Liver (tissue), 9 donors: ENCODE data around the gene SIRPB1. TPM values are rescaled to one million over a fixed set of nuclear protein-coding genes. Genes with fewer than 3 reads are reported as not detected.

ENCODE experiments used
- DNase-seq: peaks from one replicate; pipeline ENCODE4 v3.0.0-alpha.2; 2017; ENCODE audit warnings: low spot score
- H3K27ac ChIP-seq, 2 donors: one replicate each; pipeline ENCODE4 v1.7.0; 2013; ENCODE audit warnings: inconsistent platforms in 2 of 2, low read length in 2 of 2, control low read depth in 1 of 2, low read depth in 1 of 2, mild to moderate bottlenecking in 1 of 2
- H3K27me3 ChIP-seq, 4 donors: one replicate each; pipeline versions ENCODE4 v1.6.1 to v1.7.0; 2013; ENCODE audit warnings: low read length in 3 of 4, inconsistent platforms in 1 of 4, mild to moderate bottlenecking in 1 of 4, moderate library complexity in 1 of 4; ENCODE audit not compliant: control insufficient read depth in 4 of 4, insufficient read depth in 4 of 4
- H3K36me3 ChIP-seq, 4 donors: one replicate each; pipeline versions ENCODE4 v1.6.1 to v1.7.0; 2013; ENCODE audit warnings: low read length in 3 of 4, mild to moderate bottlenecking in 3 of 4, low read depth in 1 of 4, moderate library complexity in 1 of 4; ENCODE audit not compliant: control insufficient read depth in 4 of 4, insufficient read depth in 3 of 4
- H3K4me1 ChIP-seq, 4 donors: one replicate each; pipeline versions ENCODE4 v1.6.1 to v1.7.0; 2013; ENCODE audit warnings: low read length in 3 of 4, mild to moderate bottlenecking in 3 of 4, moderate library complexity in 1 of 4; ENCODE audit not compliant: control insufficient read depth in 4 of 4, insufficient read depth in 4 of 4
- H3K4me3 ChIP-seq, 3 donors: one replicate each; pipeline versions ENCODE4 v1.6.1 to v1.7.0; 2013; ENCODE audit warnings: low read length in 3 of 3, control low read depth in 1 of 3, low read depth in 1 of 3, mild to moderate bottlenecking in 1 of 3
- H3K9ac ChIP-seq, 2 donors: one replicate each; pipeline ENCODE4 v1.7.0; 2013; ENCODE audit warnings: low read length in 2 of 2, mild to moderate bottlenecking in 2 of 2, moderate library complexity in 2 of 2, control low read depth in 1 of 2, low read depth in 1 of 2
- H3K9me3 ChIP-seq, 4 donors: one replicate each; pipeline versions ENCODE4 v1.6.1 to v1.7.0; 2013; ENCODE audit warnings: low read length in 3 of 4; ENCODE audit not compliant: control insufficient read depth in 4 of 4
- ATF3 ChIP-seq: IDR thresholded peaks from 2 replicates; pipeline ENCODE4 v1.6.1; 2016; ENCODE audit warnings: antibody characterized with exemption
- CTCF ChIP-seq: fragments of 150-350 bp; IDR thresholded peaks from 2 replicates; pipeline ENCODE4 v1.5.1; 2017; ENCODE audit warnings: improper control_type of control experiment, low read depth, low read length; ENCODE audit not compliant: missing input control
- EGR1 ChIP-seq, 2 donors: IDR thresholded peaks; 2 replicates each; pipeline ENCODE4 v1.6.1; 2016 to 2018; ENCODE audit warnings: antibody characterized with exemption in 2 of 2, low read depth in 2 of 2
- FOXA1 ChIP-seq: IDR thresholded peaks from 2 replicates; pipeline ENCODE4 v1.6.1; 2016; ENCODE audit warnings: antibody characterized with exemption
- FOXA2 ChIP-seq: IDR thresholded peaks from 2 replicates; pipeline ENCODE4 v1.6.1; 2016; ENCODE audit warnings: antibody characterized with exemption
- GABPA ChIP-seq, 2 donors: IDR thresholded peaks in 1 of 2; conservative IDR thresholded peaks in 1 of 2; 2 replicates each; pipeline ENCODE4 v1.6.1; 2016; ENCODE audit warnings: antibody characterized with exemption in 2 of 2, mild to moderate bottlenecking in 1 of 2, moderate library complexity in 1 of 2
- HNF4A ChIP-seq, 2 donors: conservative IDR thresholded peaks; 2 replicates each; pipeline ENCODE4 v1.6.1; 2016; ENCODE audit warnings: antibody characterized with exemption in 2 of 2, mild to moderate bottlenecking in 2 of 2
- HNF4G ChIP-seq: IDR thresholded peaks from 2 replicates; pipeline ENCODE4 v1.6.1; 2016; ENCODE audit warnings: antibody characterized with exemption
- JUND ChIP-seq, 2 donors: IDR thresholded peaks; 2 replicates each; pipeline ENCODE4 v1.6.1; 2016; ENCODE audit warnings: antibody characterized with exemption in 2 of 2
- MAX ChIP-seq: IDR thresholded peaks from 2 replicates; pipeline ENCODE4 v1.6.1; 2016; ENCODE audit warnings: antibody characterized with exemption
- NR2F2 ChIP-seq: IDR thresholded peaks from 2 replicates; pipeline ENCODE4 v1.6.1; 2016; ENCODE audit warnings: antibody characterized with exemption
- RAD21 ChIP-seq, 2 donors: IDR thresholded peaks; 2 replicates each; pipeline ENCODE4 v1.6.1; 2016; ENCODE audit warnings: antibody characterized with exemption in 2 of 2, mild to moderate bottlenecking in 2 of 2
- REST ChIP-seq: IDR thresholded peaks from 2 replicates; pipeline ENCODE4 v1.6.1; 2016; ENCODE audit warnings: antibody characterized with exemption, mild to moderate bottlenecking
- RXRA ChIP-seq, 2 donors: IDR thresholded peaks; 2 replicates each; pipeline ENCODE4 v1.6.1; 2017 to 2018; ENCODE audit warnings: antibody characterized with exemption in 2 of 2, mild to moderate bottlenecking in 1 of 2
- SP1 ChIP-seq: IDR thresholded peaks from 2 replicates; pipeline ENCODE4 v1.6.1; 2018; ENCODE audit warnings: antibody characterized with exemption, mild to moderate bottlenecking
- TAF1 ChIP-seq: conservative IDR thresholded peaks from 2 replicates; pipeline ENCODE4 v1.6.1; 2016; ENCODE audit warnings: antibody characterized with exemption, mild to moderate bottlenecking
- YY1 ChIP-seq: IDR thresholded peaks from 2 replicates; pipeline ENCODE4 v1.6.1; 2016; ENCODE audit warnings: antibody characterized with exemption, mild to moderate bottlenecking
- ZBTB33 ChIP-seq: IDR thresholded peaks from 2 replicates; pipeline ENCODE4 v1.6.1; 2016; ENCODE audit warnings: antibody characterized with exemption
- WGBS: extraction: QIAGEN DNeasy Blood & Tissue Kit; methylation state at CpG from one replicate; pipeline ENCODE4 v1.1.7; 2013; 5-methylcytosine and 5-hydroxymethylcytosine counted together
- polyA plus RNA-seq, 2 donors: library from polyadenylated mRNA; stranded (reverse) in 1 of 2; unstranded in 1 of 2; fragments of 200-250 nt in 1 of 2; fragments of >200 nt in 1 of 2; fragmentation: Nextera tagmentation in 1 of 2; extraction: Ambion mirVana in 1 of 2; gene quantifications; one replicate each; pipeline versions ENCODE4 v1.2.1 to v1.2.3, GENCODE V29; 2013 to 2015
- total RNA-seq, 2 donors: library from RNA; depleted of rRNA; stranded (reverse); fragments of >200 nt; gene quantifications; one replicate each; pipeline ENCODE4 v1.2.3, GENCODE V29; 2014
- donor health status: healthy.
- donor health status: healthy.
- donor health status: healthy.
- donor health status: healthy.
- donor health status: healthy.

The SIRPB1 gene
- total and polyA plus RNA-seq, 4 donors: 0.47 to 4.4 (median 1.4) TPM

- H3K36me3 ChIP-seq: no peaks in the 10 kb centered on the region
- DNase-seq: no peak
- no peak overlapping the region for H3K4me3 ChIP-seq
- H3K27ac ChIP-seq: no peak overlapping the region
- H3K27me3 ChIP-seq: peaks cover 0 to 9% (median 1%) of the 10 kb centered on the region in 4 donors
- no peaks in the 10 kb centered on the region for H3K9me3 ChIP-seq
- TF ChIP-seq NR2F2 (no peak), GABPA (IDR thresholded peaks at IDR 0.05 in 1 of 2, conservative IDR thresholded peaks at IDR 0.05 in 1 of 2) (no peak), FOXA2 (no peak), ATF3 (no peak), ZBTB33 (no peak), MAX (no peak), RXRA (IDR thresholded peaks at IDR 0.05) (no peak), TAF1 (no peak), CTCF (no peak), FOXA1 (no peak), EGR1 (IDR thresholded peaks at IDR 0.05; ENCODE audit: low read depth in 2 of 2) (no peak), REST (no peak), YY1 (no peak), SP1 (no peak), JUND (IDR thresholded peaks at IDR 0.05) (no peak), HNF4A (conservative IDR thresholded peaks at IDR 0.05) (no peak), HNF4G (no peak)
- H3K9ac ChIP-seq: no peak overlapping the region
- H3K4me1 ChIP-seq: no peaks in the 10 kb centered on the region
- 73% methylated on average over 5 of the region's 5 CpGs for WGBS
These were observed 37.0 kb upstream of the SIRPB1 start for GRCh38 chr20:1656844-1657243.

GRCh38 chr20:1654996-1655395 is 35.2 kb upstream of the SIRPB1 start:
- Histone ChIP-seq H3K27me3 (peaks cover 0 to 3% (median 0%) of the 10 kb centered on the region in 4 donors), H3K9me3 (no peaks in the 10 kb centered on the region), H3K36me3 (no peaks in the 10 kb centered on the region), H3K27ac (no peak overlapping the region), H3K4me3 (no peak overlapping the region), H3K4me1 (no peaks in the 10 kb centered on the region), H3K9ac (no peak overlapping the region)
- DNase-seq: no peak
- TF ChIP-seq FOXA2: no peak
- no peak for TF ChIP-seq HNF4A (conservative IDR thresholded peaks at IDR 0.05)
- no peak for TF ChIP-seq TAF1
- TF ChIP-seq JUND (IDR thresholded peaks at IDR 0.05): no peak
- no peak for TF ChIP-seq NR2F2
- no peak for TF ChIP-seq RXRA (IDR thresholded peaks at IDR 0.05)
- TF ChIP-seq YY1: no peak
- TF ChIP-seq HNF4G: no peak
- TF ChIP-seq SP1: no peak
- no peak for TF ChIP-seq EGR1 (IDR thresholded peaks at IDR 0.05; ENCODE audit: low read depth in 2 of 2)
- no peak for TF ChIP-seq ZBTB33
- TF ChIP-seq REST: no peak
- no peak for TF ChIP-seq RAD21 (IDR thresholded peaks at IDR 0.05)
